ENCODE results near the gene WDR64. TPM values are rescaled to one million over a fixed set of nuclear protein-coding genes. Genes with fewer than 3 reads are reported as not detected.

The WDR64 gene
- total and polyA plus RNA-seq, 2 experiments from 2014 or later: 0.07 TPM; not detected in 1

DNA sequence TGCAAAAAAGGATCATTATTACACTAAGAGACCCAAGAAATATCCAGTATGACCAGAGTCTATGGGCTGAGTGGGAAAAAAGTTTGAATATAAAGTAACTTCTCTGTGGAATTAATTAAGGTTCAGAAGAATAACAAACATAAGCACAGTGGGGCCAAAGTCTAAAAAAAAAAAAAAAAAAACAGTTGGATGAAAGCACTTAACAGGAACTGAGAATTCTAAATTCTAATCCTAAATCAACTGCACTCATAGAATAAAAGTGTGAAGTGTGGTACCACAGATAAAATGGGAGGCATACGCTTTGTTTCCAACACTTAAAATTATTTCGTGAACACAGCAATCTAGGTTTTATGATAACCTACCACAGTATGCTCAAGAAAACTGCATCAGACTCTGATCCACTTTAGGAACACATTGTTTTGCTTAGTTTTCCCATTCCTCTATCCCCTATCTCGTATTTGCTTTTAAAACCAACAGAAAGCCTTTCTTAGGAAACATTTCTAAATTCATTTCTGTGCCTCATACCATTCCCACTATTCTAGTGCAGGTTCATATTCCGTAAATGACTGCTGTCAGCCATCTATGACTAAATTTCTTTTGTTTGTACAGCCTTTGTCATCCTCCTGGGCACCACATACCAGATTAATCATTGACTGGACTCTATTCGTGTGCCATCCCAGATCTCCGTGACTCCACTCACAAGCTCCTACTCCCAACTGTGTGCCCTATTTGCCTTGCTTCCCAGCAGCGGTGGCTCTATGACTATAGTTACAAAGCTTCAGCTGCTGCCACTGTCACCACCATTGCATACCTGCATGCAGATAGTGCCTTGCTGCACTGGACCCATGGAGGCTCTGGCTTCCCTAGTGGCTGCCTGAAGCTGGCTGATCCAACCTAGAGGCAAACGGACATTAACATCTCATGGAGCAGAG is 36.8 kb upstream of the WDR64 start:
- Histone ChIP-seq H3K4me1 (ENCODE audit: insufficient read depth) (peaks cover 12% of the 10 kb centered on the region), H3K9me2 (replicated peaks; ENCODE audit: insufficient read depth) (no peaks in the 10 kb centered on the region), H3K27me3 (no peaks in the 10 kb centered on the region), H3K4me3 (no peak overlapping the region), H3K4me2 (peak overlapping the region; percentile 33), H3K36me3 (replicated peaks; ENCODE audit: insufficient read depth, low read depth) (no peaks in the 10 kb centered on the region), H3K9me3 (ENCODE audit: low read depth) (no peaks in the 10 kb centered on the region), H4K20me1 (ENCODE audit: insufficient read depth, poor library complexity, severe bottlenecking) (no peaks in the 10 kb centered on the region), H3K79me2 (no peaks in the 10 kb centered on the region), H3K27ac (peak overlapping the region; percentile 50), H2AFZ (no peak overlapping the region)
- whole genome bisulfite sequencing (ENCODE audit: low lambda C conversion rate, missing lambda C conversion rate): 68% methylated on average over 8 of the region's 8 CpGs
- TF ChIP-seq, protein P1, sequence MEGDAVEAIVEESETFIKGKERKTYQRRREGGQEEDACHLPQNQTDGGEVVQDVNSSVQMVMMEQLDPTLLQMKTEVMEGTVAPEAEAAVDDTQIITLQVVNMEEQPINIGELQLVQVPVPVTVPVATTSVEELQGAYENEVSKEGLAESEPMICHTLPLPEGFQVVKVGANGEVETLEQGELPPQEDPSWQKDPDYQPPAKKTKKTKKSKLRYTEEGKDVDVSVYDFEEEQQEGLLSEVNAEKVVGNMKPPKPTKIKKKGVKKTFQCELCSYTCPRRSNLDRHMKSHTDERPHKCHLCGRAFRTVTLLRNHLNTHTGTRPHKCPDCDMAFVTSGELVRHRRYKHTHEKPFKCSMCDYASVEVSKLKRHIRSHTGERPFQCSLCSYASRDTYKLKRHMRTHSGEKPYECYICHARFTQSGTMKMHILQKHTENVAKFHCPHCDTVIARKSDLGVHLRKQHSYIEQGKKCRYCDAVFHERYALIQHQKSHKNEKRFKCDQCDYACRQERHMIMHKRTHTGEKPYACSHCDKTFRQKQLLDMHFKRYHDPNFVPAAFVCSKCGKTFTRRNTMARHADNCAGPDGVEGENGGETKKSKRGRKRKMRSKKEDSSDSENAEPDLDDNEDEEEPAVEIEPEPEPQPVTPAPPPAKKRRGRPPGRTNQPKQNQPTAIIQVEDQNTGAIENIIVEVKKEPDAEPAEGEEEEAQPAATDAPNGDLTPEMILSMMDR (IDR thresholded peaks at IDR 0.05; ENCODE audit: poor library complexity): no peak
- TF ChIP-seq EZH2 (IDR thresholded peaks at IDR 0.05; ENCODE audit: borderline replicate concordance) (no peak), EZH2phosphoT487 (IDR thresholded peaks at IDR 0.05; ENCODE audit: low read depth, severe bottlenecking, unreplicated experiment) (no peak)
- peak; percentile 50 for DNase-seq (ENCODE audit: low spot score)

GRCh38 chr1:241617426-241617825 is 34.7 kb upstream of the WDR64 start:
- no peaks in the 10 kb centered on the region for H3K79me2 ChIP-seq
- H3K36me3 ChIP-seq (replicated peaks; ENCODE audit: insufficient read depth, low read depth): no peaks in the 10 kb centered on the region
- no peak overlapping the region for H3K4me2 ChIP-seq
- H3K4me1 ChIP-seq (ENCODE audit: insufficient read depth): no peaks in the 10 kb centered on the region
- no peaks in the 10 kb centered on the region for H3K27me3 ChIP-seq
- H4K20me1 ChIP-seq (ENCODE audit: insufficient read depth, poor library complexity, severe bottlenecking): no peaks in the 10 kb centered on the region
- H2AFZ ChIP-seq: no peak overlapping the region
- WGBS (ENCODE audit: low lambda C conversion rate, missing lambda C conversion rate): 97% methylated on average over 7 of the region's 7 CpGs
- no peak overlapping the region for H3K4me3 ChIP-seq
- no peak overlapping the region for H3K27ac ChIP-seq
- no peak for DNase-seq (ENCODE audit: low spot score)
- TF ChIP-seq, protein P1 (IDR thresholded peaks at IDR 0.05; ENCODE audit: poor library complexity): no peak
- TF ChIP-seq EZH2phosphoT487 (IDR thresholded peaks at IDR 0.05; ENCODE audit: low read depth, severe bottlenecking, unreplicated experiment) (no peak), EZH2 (IDR thresholded peaks at IDR 0.05; ENCODE audit: borderline replicate concordance) (no peak)
- no peaks in the 10 kb centered on the region for H3K9me2 ChIP-seq (replicated peaks; ENCODE audit: insufficient read depth)
- no peaks in the 10 kb centered on the region for H3K9me3 ChIP-seq (ENCODE audit: low read depth)

DNA sequence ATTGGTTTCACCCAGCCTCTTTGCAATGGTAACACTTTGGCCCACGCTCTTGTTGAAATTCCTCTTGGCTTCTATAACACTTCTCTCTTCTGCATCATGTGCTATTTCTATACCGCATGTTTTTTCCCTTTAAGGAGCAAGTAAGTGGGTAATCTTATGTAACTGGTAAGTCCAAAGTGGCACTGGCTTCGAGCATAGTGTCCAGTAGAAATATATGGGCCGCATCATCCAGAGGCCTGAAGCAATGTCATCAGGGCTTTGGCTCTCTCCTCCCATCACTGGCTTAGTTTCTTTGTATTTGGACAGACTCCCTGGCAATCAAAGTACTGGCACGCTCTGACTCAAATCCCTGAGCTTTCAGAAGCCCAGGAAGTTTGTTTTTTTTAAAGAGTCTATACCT is 29.4 kb upstream of the WDR64 start:
- 89% methylated on average over 5 of the region's 5 CpGs for WGBS (ENCODE audit: low lambda C conversion rate, missing lambda C conversion rate)
- no peak for DNase-seq (ENCODE audit: low spot score)
- no peak overlapping the region for H3K27ac ChIP-seq
- no peak overlapping the region for H3K4me2 ChIP-seq
- H3K79me2 ChIP-seq: no peaks in the 10 kb centered on the region
- no peaks in the 10 kb centered on the region for H3K27me3 ChIP-seq
- H3K9me3 ChIP-seq (ENCODE audit: low read depth): no peaks in the 10 kb centered on the region
- no peaks in the 10 kb centered on the region for H3K4me1 ChIP-seq (ENCODE audit: insufficient read depth)
- H3K9me2 ChIP-seq (replicated peaks; ENCODE audit: insufficient read depth): no peaks in the 10 kb centered on the region
- no peaks in the 10 kb centered on the region for H4K20me1 ChIP-seq (ENCODE audit: insufficient read depth, poor library complexity, severe bottlenecking)
- TF ChIP-seq, protein P1 (IDR thresholded peaks at IDR 0.05; ENCODE audit: poor library complexity): no peak
- no peak for TF ChIP-seq EZH2 (IDR thresholded peaks at IDR 0.05; ENCODE audit: borderline replicate concordance)
- no peak for TF ChIP-seq EZH2phosphoT487 (IDR thresholded peaks at IDR 0.05; ENCODE audit: low read depth, severe bottlenecking, unreplicated experiment)
- H3K4me3 ChIP-seq: no peak overlapping the region
- H3K36me3 ChIP-seq (replicated peaks; ENCODE audit: insufficient read depth, low read depth): no peaks in the 10 kb centered on the region
- H2AFZ ChIP-seq: no peak overlapping the region

All from hepatocyte (in vitro differentiated cells).